Stimulated activated CD8-positive, alpha-beta memory T cell treated with anti-CD3 and anti-CD28 coated beads, Interleukin-15, amount 100 ng/mL, for 1 hour (primary cell): ENCODE data around the gene LMBRD1.
"Not testable (repeated sequence)": the region's sequence is repeated elsewhere in the genome, so short reads cannot be mapped to it uniquely, and the experiment has no call there.

Source experiments
- DNase-seq: peaks from one replicate; pipeline ENCODE4 v3.0.0-alpha.2; 2020; ENCODE audit warnings: low read depth

LMBRD1 gene

GRCh38 chr6:69796073-69796641 is 653 bp downstream of the LMBRD1 start:
- DNase-seq: peak; percentile 14

DNA sequence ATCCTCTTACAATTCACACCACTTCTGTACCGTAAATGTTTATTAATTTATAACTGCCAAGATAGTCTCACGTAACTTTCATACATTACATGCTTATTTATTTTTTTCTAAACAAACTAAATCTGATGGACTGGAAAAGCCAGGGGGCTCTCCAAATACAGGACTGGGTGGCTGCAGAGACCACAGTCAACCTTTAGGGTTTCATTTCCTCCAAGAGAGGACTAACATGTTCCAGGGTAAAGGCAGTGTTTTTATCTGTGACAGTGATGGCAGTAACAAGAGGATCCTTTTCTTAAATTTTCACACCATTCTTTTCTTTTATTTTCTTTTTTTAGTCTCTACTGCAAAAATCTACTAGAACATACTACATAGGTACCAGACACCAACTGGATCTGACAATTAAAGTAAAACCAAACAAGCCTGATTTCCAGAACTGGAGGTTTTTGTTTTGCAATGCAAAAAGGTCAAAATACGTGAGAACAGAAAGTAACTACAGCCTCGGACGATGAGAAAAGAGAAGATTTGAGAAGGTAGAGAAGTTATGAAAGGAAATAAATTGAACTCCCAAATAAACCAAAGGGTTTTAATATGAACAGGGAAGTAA is 1.2 kb downstream of the LMBRD1 start:
- no peak for DNase-seq

DNA sequence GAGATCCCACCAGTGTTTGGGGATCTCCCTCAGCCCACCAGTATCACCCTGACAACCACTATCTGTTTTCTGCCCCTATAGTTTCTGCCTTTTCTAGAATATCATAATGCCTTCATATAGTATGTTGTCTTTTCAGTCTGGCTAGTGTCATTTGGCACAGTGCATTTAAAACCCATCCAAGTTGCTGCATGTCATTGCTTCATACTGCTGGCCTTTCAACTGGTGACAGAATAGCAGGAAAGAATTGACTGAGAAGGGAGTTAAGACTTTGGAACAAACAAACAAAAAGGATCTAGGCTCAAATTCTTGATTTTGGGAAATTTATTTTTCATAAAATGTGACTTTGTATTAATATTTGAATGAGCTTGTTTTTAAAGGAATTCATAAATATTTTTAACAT is 4.5 kb downstream of the LMBRD1 start:
- DNase-seq: no peak

DNA sequence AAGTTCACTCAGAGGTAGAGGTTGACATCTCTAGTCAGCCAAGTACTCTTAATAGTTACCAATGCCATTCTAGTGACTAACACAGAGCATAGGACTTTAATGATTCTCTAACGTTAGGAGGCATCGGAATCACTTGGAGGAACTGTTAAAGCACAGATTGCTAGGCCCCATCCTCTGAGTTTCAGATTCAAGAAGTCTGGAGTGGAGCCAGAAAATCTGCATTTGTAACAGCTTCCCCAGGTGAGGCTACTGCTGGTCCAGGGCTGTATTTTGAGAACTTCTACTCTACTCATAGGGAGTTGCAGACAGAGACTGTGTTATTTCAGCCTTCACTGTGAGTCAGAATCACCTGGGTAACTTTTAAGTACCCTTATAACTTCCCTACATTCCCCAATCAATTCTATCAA is 5.7 kb downstream of the LMBRD1 start:
- DNase-seq: no peak

GRCh38 chr6:69790629-69791028 is 6.2 kb downstream of the LMBRD1 start:
- DNase-seq: no peak

- no peak for DNase-seq
Observed at GRCh38 chr6:69789578-69789977, 7.2 kb downstream of the LMBRD1 start.

GRCh38 chr6:69787436-69787835 is 9.4 kb downstream of the LMBRD1 start:
- not testable (repeated sequence) for DNase-seq

- DNase-seq: no peak
Observed at GRCh38 chr6:69785697-69786096, 11.1 kb downstream of the LMBRD1 start.

- DNase-seq: no peak
Observed at GRCh38 chr6:69784595-69785377, 12.0 kb downstream of the LMBRD1 start.

DNA sequence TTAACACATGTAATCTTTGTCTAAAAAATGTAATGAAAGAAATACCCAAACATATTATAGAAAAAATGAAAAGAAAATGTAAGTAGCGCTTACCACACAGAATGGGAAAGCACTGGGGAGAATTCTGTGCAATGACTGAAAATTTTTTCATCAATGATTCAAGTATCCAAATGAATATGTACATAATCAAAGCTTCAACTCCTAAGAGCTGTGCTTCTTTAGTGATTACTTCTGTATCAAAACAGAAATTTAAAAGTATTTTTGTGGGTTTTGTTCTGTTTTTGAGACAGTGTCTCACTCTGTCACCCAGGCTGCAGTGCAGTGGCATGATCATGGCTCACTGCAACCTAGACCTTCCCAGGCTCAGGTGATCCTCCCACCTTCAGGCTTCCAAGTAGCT is 13.7 kb downstream of the LMBRD1 start:
- DNase-seq: no peak

- no peak for DNase-seq
Observed at GRCh38 chr6:69780585-69781178, 16.1 kb downstream of the LMBRD1 start.

- no peak for DNase-seq
Observed at GRCh38 chr6:69775941-69776340, 20.9 kb downstream of the LMBRD1 start.

DNA sequence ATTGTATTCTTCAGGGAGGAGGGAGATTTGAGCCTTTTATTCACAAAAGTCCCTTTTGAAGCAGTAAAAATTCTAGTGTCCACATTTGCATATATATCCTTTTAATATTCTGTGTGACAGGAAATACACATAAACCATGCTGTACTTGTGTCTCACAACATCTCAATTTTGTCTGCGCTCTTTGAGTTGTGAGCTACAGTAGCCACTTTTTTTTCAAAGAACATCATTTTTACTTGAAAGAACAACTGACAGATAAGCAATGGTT is 21.3 kb downstream of the LMBRD1 start:
- DNase-seq: no peak

GRCh38 chr6:69774740-69775584 is 21.8 kb downstream of the LMBRD1 start:
- no peak for DNase-seq

- DNase-seq: no peak
Observed at GRCh38 chr6:69771158-69771906, 25.5 kb downstream of the LMBRD1 start.

DNA sequence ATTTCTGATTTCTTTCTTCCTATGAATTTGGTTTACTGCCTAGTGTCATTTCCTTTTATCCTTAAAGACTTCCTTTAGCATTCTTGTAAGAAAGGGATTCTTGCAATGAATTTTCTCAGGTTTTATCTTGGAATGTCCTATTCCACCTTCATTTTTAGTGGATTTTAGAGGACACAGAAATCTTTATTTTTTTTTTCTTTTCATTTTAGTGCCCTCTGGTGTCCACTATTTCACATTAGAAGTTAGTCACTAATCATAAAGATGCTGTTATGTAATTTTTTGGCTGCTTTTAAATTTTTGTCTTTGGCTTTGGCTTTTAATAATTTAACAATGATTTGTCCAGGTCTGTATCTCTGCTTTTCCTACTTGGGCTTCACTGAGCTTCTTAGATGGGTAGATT is 28.1 kb downstream of the LMBRD1 start:
- DNase-seq: no peak

- no peak for DNase-seq
Observed at GRCh38 chr6:69763763-69764162, 33.0 kb downstream of the LMBRD1 start.

GRCh38 chr6:69761853-69762252 is 35.0 kb downstream of the LMBRD1 start:
- DNase-seq: no peak

DNA sequence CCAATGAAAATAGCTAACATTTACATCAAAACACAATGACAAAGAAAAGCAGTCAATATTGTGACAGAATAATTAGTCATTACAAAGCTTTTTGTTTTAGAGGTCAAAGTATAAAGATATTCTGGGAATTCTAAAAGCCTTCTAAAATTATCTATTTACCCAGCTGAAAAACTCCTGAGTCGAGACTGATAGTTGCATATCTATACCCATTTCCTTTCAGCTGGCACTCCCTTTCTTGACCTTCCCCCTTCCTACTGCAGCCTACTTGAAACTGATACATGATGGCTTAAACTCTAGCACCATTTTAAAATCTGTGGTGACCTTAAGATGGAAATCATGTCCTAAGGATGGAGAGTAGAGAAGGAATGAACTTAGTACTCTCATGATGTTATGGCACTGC is 38.6 kb downstream of the LMBRD1 start:
- DNase-seq: no peak

DNA sequence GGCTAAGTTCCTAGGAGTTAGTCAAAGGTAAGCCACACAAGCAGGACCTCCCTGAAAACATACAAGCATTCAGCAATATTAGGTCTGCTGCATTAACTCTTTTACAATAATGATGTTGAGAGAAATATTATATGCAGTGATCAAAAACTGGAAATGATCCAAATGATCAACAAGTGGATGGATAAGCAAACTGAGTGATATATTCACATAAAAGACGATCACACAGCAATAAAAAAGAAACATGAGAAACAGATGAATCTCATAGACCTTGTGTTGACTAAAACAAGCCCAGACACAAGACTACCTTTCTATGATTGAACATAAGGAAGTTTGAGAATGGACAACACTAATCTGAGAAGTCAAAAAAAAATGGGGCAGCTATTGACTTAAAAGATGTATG is 39.9 kb downstream of the LMBRD1 start:
- DNase-seq: no peak

GRCh38 chr6:69756366-69756765 is 40.4 kb downstream of the LMBRD1 start:
- DNase-seq: no peak

- DNase-seq: no peak
Observed at GRCh38 chr6:69735027-69735426, 61.8 kb downstream of the LMBRD1 start.
